ENCODE results near the gene ZNF407. TPM values are rescaled to one million over a fixed set of nuclear protein-coding genes. Genes with fewer than 3 reads are reported as not detected.

Gene ZNF407
- total RNA-seq, 1 donor from 2014 or later: 10.7 TPM

Other genes with a start within 250 kb of the ZNF407 start
- gene DIPK1C, start 140.6 kb upstream of the ZNF407 start, total RNA-seq: 4.6 TPM
- gene CNDP2, start 101.5 kb upstream of the ZNF407 start, total RNA-seq: 66.4 TPM
- gene CNDP1, start 63.4 kb upstream of the ZNF407 start, total RNA-seq: not detected